A172 (cell line): ENCODE data around the gene ICA1. TPM values are rescaled to one million over a fixed set of nuclear protein-coding genes. Genes with fewer than 3 reads are reported as not detected.

Source experiments
- DNase-seq: peaks from one replicate; pipeline ENCODE4 v3.0.0-alpha.2; 2015; ENCODE audit warnings: low spot score
- total RNA-seq: library from RNA; depleted of rRNA; stranded (reverse); fragments of >200 nt; shearing (Covaris generic); gene quantifications from 2 replicates; pipeline ENCODE4 v1.2.3, GENCODE V29; 2014

ICA1 gene
- total RNA-seq, 1 experiment from 2014 or later, result 6.5 TPM

DNA sequence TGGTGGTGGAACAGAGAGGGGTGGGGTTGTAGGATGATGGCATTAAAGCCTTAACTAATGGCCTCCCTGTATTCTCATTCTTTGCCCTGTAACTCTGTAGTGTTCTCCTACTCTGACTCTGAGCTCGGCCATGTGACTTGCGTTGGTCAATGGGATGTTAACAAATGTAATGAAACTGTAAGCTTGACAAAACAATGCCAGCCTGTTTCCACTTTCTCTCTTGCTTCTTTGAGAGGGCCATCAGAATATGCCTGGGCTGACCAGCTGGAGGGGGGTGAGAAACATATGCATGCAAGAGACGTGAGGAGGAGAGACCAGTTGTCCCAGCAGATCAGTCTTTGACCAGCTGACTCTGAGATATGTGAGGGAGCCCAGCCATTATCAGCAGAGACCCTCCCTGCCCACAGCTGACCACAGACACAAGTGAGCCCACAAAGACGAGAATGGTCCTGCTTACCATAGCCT lies 100.6 kb downstream of the ICA1 start:
- no peak for DNase-seq

DNA sequence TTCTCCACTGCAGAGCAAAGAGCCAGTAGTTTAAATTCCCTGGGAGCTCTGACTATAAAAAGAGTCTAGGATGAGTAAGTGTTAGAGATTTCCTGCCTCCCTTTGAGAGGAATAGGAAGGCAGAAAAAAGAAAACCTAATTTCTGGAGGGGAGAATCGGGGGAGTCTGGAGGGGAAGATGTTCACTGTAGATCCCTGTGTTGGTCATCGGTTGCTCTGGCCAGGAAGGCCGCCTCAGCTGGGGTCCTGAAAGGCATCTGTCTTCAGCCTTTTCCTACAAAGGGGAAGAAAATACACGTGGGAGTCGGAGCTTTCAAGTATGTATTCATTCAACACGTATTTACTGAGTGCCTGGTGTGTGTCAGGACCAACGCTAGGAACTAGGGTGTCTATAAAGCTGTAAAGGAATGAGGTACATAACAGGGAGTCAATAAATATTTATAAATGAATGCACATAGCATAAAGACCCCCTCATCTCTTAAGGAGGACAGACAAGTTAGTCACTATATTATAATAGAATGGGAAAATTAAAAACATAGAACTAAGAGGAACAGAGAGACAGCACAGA lies 101.1 kb downstream of the ICA1 start:
- DNase-seq, result no peak

- DNase-seq, result no peak
Observed at GRCh38 chr7:8160250-8160649, 101.7 kb downstream of the ICA1 start.

DNA sequence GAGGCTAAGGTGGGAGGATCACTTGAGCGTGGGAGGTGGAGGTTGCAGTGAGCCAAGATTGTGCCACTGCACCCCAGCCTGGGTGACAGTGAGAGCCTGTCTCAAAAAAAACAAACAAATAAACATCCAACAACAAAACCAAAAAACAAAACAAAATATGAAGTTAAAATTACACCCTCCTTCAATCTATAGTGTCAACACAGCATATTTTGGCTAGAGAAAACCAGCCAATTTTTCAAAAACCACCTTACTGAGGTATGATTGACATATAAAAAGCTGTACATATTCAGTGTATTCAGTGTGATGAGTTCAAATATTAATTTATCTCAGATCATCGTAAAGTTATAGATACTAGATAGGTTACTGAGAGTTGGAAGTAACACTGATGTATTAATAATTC lies 102.4 kb downstream of the ICA1 start:
- DNase-seq, result no peak

GRCh38 chr7:8157296-8157695 lies 104.7 kb downstream of the ICA1 start:
- DNase-seq, result no peak

DNA sequence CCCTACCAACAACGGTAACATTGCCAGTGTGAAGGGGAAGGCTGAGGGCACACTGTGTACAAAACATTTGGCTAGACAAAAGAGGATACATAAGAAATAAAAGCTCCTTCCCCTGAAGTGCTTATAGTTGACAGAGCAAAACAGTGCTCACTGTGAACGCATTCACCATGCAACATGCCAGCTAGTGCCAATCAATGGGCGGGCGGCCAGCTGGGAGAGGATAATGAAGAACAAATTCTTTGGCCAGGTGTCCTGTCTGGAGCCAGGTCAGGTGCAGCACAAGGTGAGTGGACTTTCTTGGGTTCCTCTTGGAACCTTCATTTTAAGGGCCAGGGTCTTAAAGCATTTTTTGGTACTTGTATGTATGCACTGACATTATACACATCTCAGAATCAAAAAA lies 106.1 kb downstream of the ICA1 start:
- DNase-seq, result no peak

DNA sequence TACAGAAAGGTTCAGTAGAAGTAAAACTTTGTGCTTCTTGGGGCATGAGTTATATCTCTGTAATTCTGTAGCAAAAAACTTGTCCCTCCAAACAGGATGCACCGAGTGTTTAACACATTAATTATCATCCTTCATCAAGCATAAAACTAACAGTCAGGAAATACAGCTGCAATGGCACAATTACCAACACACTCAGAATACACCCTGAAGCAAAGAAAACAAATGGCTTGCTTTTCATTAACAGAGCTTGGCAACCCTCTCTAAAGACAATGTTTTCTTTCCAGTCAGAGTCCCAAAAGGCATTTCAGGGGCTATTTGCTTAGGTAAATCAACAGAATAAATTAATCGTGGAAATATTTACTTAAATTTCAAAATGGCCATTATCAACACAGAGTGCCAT lies 107.7 kb downstream of the ICA1 start:
- DNase-seq, result no peak

GRCh38 chr7:8152489-8153192 lies 109.3 kb downstream of the ICA1 start:
- DNase-seq, result no peak

- no peak for DNase-seq
Observed at GRCh38 chr7:8151161-8151725, 110.7 kb downstream of the ICA1 start.

- DNase-seq, result no peak
Observed at GRCh38 chr7:8149222-8149621, 112.7 kb downstream of the ICA1 start.

- no peak for DNase-seq
Observed at GRCh38 chr7:8147760-8148463, 114.1 kb downstream of the ICA1 start.

- DNase-seq, result no peak
Observed at GRCh38 chr7:8146788-8147413, 115.1 kb downstream of the ICA1 start.

DNA sequence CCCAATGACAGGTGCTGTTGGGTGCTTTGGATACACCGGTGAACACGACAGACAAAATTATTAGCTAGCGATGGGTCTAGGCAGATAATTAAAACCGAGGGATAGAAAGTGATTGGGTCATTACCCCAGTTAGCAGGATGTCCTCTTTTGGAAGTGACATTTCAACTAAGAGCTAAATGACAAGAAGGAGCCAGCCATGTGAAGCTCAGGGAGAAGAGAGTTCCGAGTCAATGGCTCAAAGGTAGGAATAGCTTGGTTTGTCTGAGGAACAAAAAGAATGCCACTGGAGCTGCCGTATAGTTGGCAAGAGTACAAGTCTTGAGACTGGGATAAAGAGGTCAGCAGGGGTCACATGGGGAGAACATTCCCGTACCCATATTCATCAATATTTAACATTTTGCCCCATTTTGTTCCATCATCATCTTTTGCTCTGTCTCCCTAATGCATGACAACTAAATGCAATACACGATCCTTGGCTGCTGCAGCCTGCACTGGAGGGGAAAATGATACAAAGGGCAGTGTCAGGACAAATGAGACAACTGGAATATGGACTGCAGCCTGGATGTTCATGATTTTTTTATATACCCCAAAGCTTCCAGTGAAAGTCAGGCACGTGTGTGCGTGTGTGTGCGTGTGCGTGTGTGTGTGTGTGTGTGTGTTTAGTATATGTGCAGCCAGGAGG lies 115.7 kb downstream of the ICA1 start:
- no peak for DNase-seq

GRCh38 chr7:8144856-8145255 lies 117.1 kb downstream of the ICA1 start:
- DNase-seq, result no peak

- DNase-seq, result no peak
Observed at GRCh38 chr7:8143151-8143874, 118.7 kb downstream of the ICA1 start.

GRCh38 chr7:8142477-8142876 lies 119.5 kb downstream of the ICA1 start:
- DNase-seq, result no peak

DNA sequence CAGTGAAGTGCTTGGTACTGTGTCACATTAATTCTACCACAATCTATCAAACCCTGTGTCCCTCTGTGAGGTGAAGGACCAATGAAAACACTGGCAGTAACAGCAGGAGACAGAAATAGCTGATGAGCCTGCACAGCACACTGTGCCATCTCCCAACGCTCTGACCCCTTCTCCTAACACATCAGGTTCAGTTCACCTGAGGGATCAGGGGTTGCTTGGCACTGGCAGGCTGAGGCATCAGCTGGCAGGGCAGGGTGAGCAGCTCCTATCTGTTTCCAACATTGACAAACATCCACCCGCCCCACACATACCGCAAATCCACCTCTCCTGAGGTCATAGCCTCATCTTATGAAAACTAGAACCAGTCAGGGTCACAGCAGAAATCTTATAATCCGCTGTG lies 120.9 kb downstream of the ICA1 start:
- no peak for DNase-seq

GRCh38 chr7:8136051-8136730 lies 125.8 kb downstream of the ICA1 start:
- no peak for DNase-seq

DNA sequence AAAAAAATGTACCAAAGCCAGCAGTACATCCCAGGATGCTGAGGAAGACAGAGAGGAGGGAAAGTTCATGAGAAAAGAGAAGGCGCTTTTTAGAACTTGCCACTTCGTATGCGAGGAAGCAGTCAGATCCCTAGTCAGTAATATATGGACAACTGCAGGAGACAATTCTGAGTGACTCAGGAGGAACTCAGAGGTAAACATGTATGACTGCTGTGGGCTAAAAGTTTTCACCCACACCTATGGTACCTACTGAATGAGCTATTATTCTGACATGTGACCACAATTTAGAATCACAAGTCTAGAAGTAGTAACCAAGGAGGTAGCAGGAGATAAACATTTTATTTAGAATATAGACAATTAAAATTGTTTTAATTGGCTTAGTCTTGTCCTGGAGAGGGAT lies 126.5 kb downstream of the ICA1 start:
- DNase-seq, result no peak

DNA sequence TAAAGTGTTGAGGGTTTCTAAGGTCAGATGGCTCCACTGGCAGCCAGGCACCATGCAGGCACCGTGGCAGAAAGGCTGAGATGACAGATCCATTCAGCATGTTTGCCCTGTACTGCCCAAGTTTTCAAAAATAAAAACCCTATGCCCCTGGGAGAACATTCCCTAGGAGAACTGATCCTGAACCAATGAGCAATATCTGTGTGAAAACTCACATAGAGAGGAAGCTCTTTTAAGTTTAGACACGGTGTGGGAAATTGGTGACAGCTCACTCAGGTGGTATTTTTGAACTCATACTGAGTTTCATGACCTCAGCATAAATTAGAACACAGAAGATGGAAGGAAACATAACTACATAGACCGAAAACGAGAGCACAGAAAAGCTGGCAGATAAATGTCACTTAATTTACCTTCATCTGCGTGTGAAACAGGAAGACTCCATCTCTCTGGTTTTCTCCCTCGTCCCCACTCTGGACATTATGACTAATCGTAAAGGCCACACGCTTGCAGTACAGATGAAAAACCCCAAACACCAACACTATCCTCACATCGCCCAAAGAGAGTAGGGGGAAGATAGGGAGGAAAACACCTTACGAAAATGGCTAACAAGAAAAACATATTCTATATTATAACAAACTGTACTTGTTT lies 127.8 kb downstream of the ICA1 start:
- no peak for DNase-seq
